ENCODE measurements around the gene ORAI1.
"Not testable (repeated sequence)": the region's sequence is repeated elsewhere in the genome, so short reads cannot be mapped to it uniquely, and the experiment has no call there.

ORAI1 gene

GRCh38 chr12:121652767-121653497 lies 26.6 kb downstream of the ORAI1 start:
- Histone ChIP-seq H3K27ac (ENCODE audit: low read length) (no peak overlapping the region), H3K9ac (ENCODE audit: low read depth, low read length) (no peak overlapping the region), H3K4me1 (ENCODE audit: insufficient read depth, low read length) (no peaks in the 10 kb centered on the region), H3K27me3 (ENCODE audit: insufficient read depth, low read length) (no peaks in the 10 kb centered on the region), H3K36me3 (ENCODE audit: insufficient read depth, low read depth, low read length) (no peaks in the 10 kb centered on the region), H3K4me3 (ENCODE audit: low read length) (no peak overlapping the region), H3K9me3 (ENCODE audit: insufficient read depth, low read depth, low read length) (no peaks in the 10 kb centered on the region)

DNA sequence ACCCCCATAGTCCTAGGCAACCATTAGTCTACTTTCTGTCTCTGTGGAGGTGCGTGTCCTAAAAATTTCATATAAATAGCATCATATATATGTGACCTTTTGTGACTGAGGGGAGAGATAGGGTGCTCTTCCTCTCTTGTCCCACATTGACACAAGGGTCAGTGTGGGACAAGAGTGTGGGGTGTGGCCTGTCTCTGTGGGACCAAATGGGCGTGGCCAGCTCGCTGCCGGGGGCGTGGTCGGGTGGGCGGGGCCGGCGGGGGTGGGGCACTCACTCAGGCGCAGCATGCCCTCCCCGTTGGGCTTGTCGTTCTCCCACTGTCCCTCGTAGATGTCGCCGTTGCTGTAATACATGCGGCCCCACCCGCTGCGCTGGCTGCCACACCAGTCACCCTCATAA lies 27.7 kb downstream of the ORAI1 start:
- no peaks in the 10 kb centered on the region for H3K9me3 ChIP-seq (ENCODE audit: insufficient read depth, low read depth, low read length)
- no peak overlapping the region for H3K27ac ChIP-seq (ENCODE audit: low read length)
- no peaks in the 10 kb centered on the region for H3K36me3 ChIP-seq (ENCODE audit: insufficient read depth, low read depth, low read length)
- no peaks in the 10 kb centered on the region for H3K27me3 ChIP-seq (ENCODE audit: insufficient read depth, low read length)
- H3K4me1 ChIP-seq (ENCODE audit: insufficient read depth, low read length): peaks cover 6% of the 10 kb centered on the region; the same call in 1 of the 2 replicates
- H3K9ac ChIP-seq (ENCODE audit: low read depth, low read length): no peak overlapping the region
- no peak overlapping the region for H3K4me3 ChIP-seq (ENCODE audit: low read length)

GRCh38 chr12:121656122-121656521 lies 29.8 kb downstream of the ORAI1 start:
- Histone ChIP-seq H3K9ac (ENCODE audit: low read depth, low read length) (no peak overlapping the region), H3K27ac (ENCODE audit: low read length) (no peak overlapping the region)

DNA sequence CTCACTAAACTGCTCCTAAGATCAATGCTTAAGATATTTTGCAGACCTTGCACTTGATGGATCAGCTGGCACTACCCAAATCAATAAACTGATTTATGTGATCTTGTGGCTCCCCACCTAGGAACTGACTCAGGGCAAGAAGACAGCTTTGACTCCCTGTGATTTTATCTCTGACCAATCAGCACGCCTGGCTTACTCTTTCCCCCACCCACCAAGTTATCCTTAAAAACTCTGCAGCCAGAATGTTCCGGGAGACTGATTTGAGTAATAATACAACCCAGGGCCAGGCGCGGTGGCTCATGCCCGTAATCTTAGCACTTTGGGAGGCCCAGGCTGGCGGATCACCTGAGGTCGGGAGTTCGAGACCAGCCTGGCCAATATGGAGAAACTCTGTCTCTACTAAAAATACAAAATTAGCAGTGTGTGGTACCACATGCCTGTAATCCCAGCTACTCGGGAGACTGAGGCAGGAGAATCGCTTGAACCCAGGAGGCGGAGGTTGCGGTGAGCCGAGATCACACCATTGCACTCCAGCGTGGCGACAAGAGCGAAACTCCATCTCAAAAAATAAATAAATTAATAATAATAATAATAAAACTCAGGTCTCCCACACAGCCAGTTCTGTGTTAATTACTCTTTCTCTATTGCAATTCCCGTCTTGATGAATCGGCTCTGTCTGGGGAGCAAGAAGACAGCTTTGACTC lies 31.1 kb downstream of the ORAI1 start:
- H3K9ac ChIP-seq (ENCODE audit: low read depth, low read length): no peak overlapping the region
- H3K4me3 ChIP-seq (ENCODE audit: low read length): no peak overlapping the region
- H3K9me3 ChIP-seq (ENCODE audit: insufficient read depth, low read depth, low read length): no peaks in the 10 kb centered on the region
- H3K27me3 ChIP-seq (ENCODE audit: insufficient read depth, low read length): no peaks in the 10 kb centered on the region
- no peaks in the 10 kb centered on the region for H3K36me3 ChIP-seq (ENCODE audit: insufficient read depth, low read depth, low read length)
- peaks cover 6% of the 10 kb centered on the region; the same call in 1 of the 2 replicates for H3K4me1 ChIP-seq (ENCODE audit: insufficient read depth, low read length)
- H3K27ac ChIP-seq (ENCODE audit: low read length): no peak overlapping the region

More at GRCh38 chr12:121656122-121656521, 29.8 kb downstream of the ORAI1 start:
- H3K4me3 ChIP-seq (ENCODE audit: low read length): no peak overlapping the region
- no peaks in the 10 kb centered on the region for H3K36me3 ChIP-seq (ENCODE audit: insufficient read depth, low read depth, low read length)
- H3K27me3 ChIP-seq (ENCODE audit: insufficient read depth, low read length): no peaks in the 10 kb centered on the region
- no peaks in the 10 kb centered on the region for H3K9me3 ChIP-seq (ENCODE audit: insufficient read depth, low read depth, low read length)
- peaks cover 6% of the 10 kb centered on the region; the same call in 1 of the 2 replicates for H3K4me1 ChIP-seq (ENCODE audit: insufficient read depth, low read length)

DNA sequence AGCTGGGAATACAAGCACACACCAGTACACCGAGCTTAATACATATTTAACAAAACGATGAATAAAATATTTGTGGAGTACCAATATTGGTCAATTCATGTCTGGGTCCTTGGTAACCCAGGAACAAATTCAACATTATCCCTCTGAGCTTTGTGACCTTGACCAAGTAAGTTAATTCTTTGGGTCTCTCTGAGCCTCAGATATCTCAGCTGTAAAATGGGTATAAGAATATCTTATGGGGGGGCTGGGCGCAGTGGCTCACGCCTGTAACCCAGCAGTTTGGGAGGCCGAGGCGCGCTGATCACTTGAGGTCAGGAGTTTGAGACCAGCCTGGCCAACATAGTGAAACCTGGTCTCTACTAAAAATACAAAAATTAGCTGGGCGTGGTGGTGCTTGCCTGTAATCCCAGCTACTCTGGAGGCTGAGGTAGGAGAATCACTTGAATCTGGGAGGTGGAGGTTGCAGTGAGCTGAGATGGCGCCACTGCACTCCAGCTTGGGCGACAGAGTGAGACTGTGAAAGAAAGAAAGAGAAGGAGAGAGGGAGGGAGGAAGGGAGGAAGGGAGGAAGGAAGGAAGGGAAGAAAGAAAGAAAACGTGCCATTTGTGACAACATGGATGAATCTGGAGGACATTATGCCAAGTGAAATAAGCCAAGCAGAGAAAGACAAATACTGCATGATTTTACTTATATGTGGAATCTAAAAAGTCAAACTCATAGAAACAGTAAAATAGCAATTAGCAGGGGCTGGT lies 35.2 kb downstream of the ORAI1 start:
- H3K9me3 ChIP-seq (ENCODE audit: insufficient read depth, low read depth, low read length); H3K4me3 ChIP-seq (ENCODE audit: low read length); H3K4me1 ChIP-seq (ENCODE audit: insufficient read depth, low read length); H3K27me3 ChIP-seq (ENCODE audit: insufficient read depth, low read length); H3K27ac ChIP-seq (ENCODE audit: low read length); H3K36me3 ChIP-seq (ENCODE audit: insufficient read depth, low read depth, low read length); H3K9ac ChIP-seq (ENCODE audit: low read depth, low read length): not testable (repeated sequence)

- no peak overlapping the region for H3K4me3 ChIP-seq (ENCODE audit: low read length)
- H3K9me3 ChIP-seq (ENCODE audit: insufficient read depth, low read depth, low read length): no peaks in the 10 kb centered on the region
- H3K27me3 ChIP-seq (ENCODE audit: insufficient read depth, low read length): no peaks in the 10 kb centered on the region
- peaks cover 8% of the 10 kb centered on the region; the same call in 1 of the 2 replicates for H3K4me1 ChIP-seq (ENCODE audit: insufficient read depth, low read length)
- H3K9ac ChIP-seq (ENCODE audit: low read depth, low read length): no peak overlapping the region; the same call in 1 of the 2 replicates
- no peak overlapping the region for H3K27ac ChIP-seq (ENCODE audit: low read length)
- H3K36me3 ChIP-seq (ENCODE audit: insufficient read depth, low read depth, low read length): no peaks in the 10 kb centered on the region
Measured at GRCh38 chr12:121663610-121663929, 37.2 kb downstream of the ORAI1 start.

- not testable (repeated sequence) for H3K9ac ChIP-seq (ENCODE audit: low read depth, low read length); H3K27ac ChIP-seq (ENCODE audit: low read length); H3K4me1 ChIP-seq (ENCODE audit: insufficient read depth, low read length); H3K36me3 ChIP-seq (ENCODE audit: insufficient read depth, low read depth, low read length); H3K9me3 ChIP-seq (ENCODE audit: insufficient read depth, low read depth, low read length); H3K4me3 ChIP-seq (ENCODE audit: low read length); H3K27me3 ChIP-seq (ENCODE audit: insufficient read depth, low read length)
Measured at GRCh38 chr12:121666829-121667228, 40.5 kb downstream of the ORAI1 start.

- no peak overlapping the region for H3K9ac ChIP-seq (ENCODE audit: low read depth, low read length)
- H3K27ac ChIP-seq (ENCODE audit: low read length): no peak overlapping the region
- H3K4me1 ChIP-seq (ENCODE audit: insufficient read depth, low read length): peaks cover 11% of the 10 kb centered on the region; the same call in 1 of the 2 replicates
Measured at GRCh38 chr12:121668750-121669520, 42.6 kb downstream of the ORAI1 start.

GRCh38 chr12:121669521-121669900 lies 43.2 kb downstream of the ORAI1 start, which contains the start of gene MORN3:
Gene MORN3, minus strand, starts transcription at chr12:121669654. Its CDS starts 171 bp downstream, at chr12:121669483.
- Histone ChIP-seq H3K9me3 (ENCODE audit: insufficient read depth, low read depth, low read length) (no peaks in the 10 kb centered on the region), H3K9ac (ENCODE audit: low read depth, low read length) (no peak within 1 kb of the TSS), H3K27ac (ENCODE audit: low read length) (no peak within 1 kb of the TSS)

More at GRCh38 chr12:121668750-121669520, 42.6 kb downstream of the ORAI1 start:
- Histone ChIP-seq H3K9me3 (ENCODE audit: insufficient read depth, low read depth, low read length) (no peaks in the 10 kb centered on the region), H3K27me3 (ENCODE audit: insufficient read depth, low read length) (no peaks in the 10 kb centered on the region), H3K4me3 (ENCODE audit: low read length) (no peak overlapping the region), H3K36me3 (ENCODE audit: insufficient read depth, low read depth, low read length) (no peaks in the 10 kb centered on the region)

DNA sequence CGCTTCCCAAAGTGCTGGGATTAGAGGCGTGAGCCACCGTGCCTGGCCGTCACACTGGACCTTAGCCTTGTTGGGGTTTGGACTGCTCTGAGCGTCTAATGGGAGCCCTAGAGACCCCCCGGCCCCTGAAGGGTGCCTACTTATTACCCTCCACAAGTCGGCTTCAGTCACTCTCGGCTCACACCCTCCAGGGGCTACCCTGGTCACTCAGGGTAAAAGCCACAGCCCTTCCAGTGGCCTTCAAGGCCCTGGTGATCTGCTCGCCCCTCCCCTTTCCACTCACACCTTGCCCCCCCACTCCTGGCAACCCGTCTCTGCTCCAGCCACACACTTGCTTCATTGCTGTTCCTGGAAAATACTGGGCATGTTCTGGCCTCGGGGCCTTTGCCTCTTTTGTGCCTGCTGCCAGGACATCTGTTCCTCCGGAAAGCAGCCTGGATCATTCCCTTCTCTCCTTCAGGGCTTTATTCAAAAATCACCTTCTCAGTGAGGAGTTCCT lies 46.7 kb downstream of the ORAI1 start:
- H3K36me3 ChIP-seq (ENCODE audit: insufficient read depth, low read depth, low read length): no peaks in the 10 kb centered on the region
- no peaks in the 10 kb centered on the region for H3K9me3 ChIP-seq (ENCODE audit: insufficient read depth, low read depth, low read length)
- peak overlapping the region; percentile 56 for H3K27ac ChIP-seq (ENCODE audit: low read length)
- H3K9ac ChIP-seq (ENCODE audit: low read depth, low read length): peak overlapping the region; percentile 74; the same call in 1 of the 2 replicates
- peak overlapping the region; percentile 74; the same call in 1 of the 2 replicates for H3K4me3 ChIP-seq (ENCODE audit: low read length)
- no peaks in the 10 kb centered on the region for H3K27me3 ChIP-seq (ENCODE audit: insufficient read depth, low read length)
- peaks cover 8% of the 10 kb centered on the region; the same call in 1 of the 2 replicates for H3K4me1 ChIP-seq (ENCODE audit: insufficient read depth, low read length)

More at GRCh38 chr12:121669521-121669900, 43.2 kb downstream of the ORAI1 start, which contains the start of gene MORN3:
- H3K4me1 ChIP-seq (ENCODE audit: insufficient read depth, low read length): peaks cover 8% of the 10 kb centered on the region; the same call in 1 of the 2 replicates
- H3K4me3 ChIP-seq (ENCODE audit: low read length): no peak within 1 kb of the TSS
- no peaks in the 10 kb centered on the region for H3K36me3 ChIP-seq (ENCODE audit: insufficient read depth, low read depth, low read length)
- no peaks in the 10 kb centered on the region for H3K27me3 ChIP-seq (ENCODE audit: insufficient read depth, low read length)

DNA sequence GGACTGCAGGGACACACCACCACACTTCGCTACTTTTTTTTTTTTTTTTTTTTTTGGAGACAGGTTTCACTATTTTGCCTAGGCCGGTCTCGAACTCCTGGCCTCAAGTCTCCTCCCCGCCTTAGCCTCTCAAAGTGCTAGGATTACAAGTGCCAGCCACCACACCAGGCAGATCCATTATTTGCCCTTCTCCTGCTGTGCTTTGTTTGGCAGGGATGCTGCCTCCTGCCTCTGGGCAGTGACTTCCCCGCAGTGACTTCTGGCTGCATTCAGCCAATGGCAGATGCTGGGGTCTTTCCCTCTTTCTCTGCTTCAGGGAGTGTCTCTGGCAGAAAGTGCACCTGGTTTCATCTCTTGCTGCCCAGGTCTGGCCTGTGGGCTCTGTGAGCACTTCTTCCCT lies 49.9 kb downstream of the ORAI1 start:
- no peak overlapping the region for H3K9ac ChIP-seq (ENCODE audit: low read depth, low read length)
- H3K27me3 ChIP-seq (ENCODE audit: insufficient read depth, low read length): no peaks in the 10 kb centered on the region
- H3K36me3 ChIP-seq (ENCODE audit: insufficient read depth, low read depth, low read length): no peaks in the 10 kb centered on the region
- H3K4me3 ChIP-seq (ENCODE audit: low read length): no peak overlapping the region
- peaks cover 3% of the 10 kb centered on the region; the same call in 1 of the 2 replicates for H3K4me1 ChIP-seq (ENCODE audit: insufficient read depth, low read length)
- H3K9me3 ChIP-seq (ENCODE audit: insufficient read depth, low read depth, low read length): no peaks in the 10 kb centered on the region
- no peak overlapping the region for H3K27ac ChIP-seq (ENCODE audit: low read length)
